ENCODE data around the gene CASQ1. TPM values are rescaled to one million over a fixed set of nuclear protein-coding genes. Genes with fewer than 3 reads are reported as not detected.

The CASQ1 gene
- total RNA-seq, 2 experiments from 2014 or later, result not detected

GRCh38 chr1:160168609-160169369, 21.6 kb upstream of the CASQ1 start:
- peaks cover 8% of the 10 kb centered on the region for H3K27me3 Mint-ChIP-seq
- H3K4me3 Mint-ChIP-seq, result no peak overlapping the region
- ChIA-PET CTCF (interaction anchor here (0.5 to 1.6 kb wide), 8 partner anchors 18 to 1122 kb away, joined by 3 to 6 read pairs (median 4); no protein-coding TSS in a partner anchor), POLR2A (no interaction called here)
- no peak overlapping the region for H3K27ac Mint-ChIP-seq
- H3K9me3 Mint-ChIP-seq (ENCODE audit: low read depth), result no peaks in the 10 kb centered on the region
- intact Hi-C loops (cut with DNase I, micrococcal nuclease), result loop anchor here in 1 of 2 experiments (2.0 kb wide), 1 partner anchor 66 kb away; no protein-coding TSS in a partner anchor
- DNase-seq, result no peak
- no peaks in the 10 kb centered on the region for H3K36me3 Mint-ChIP-seq (ENCODE audit: low read depth)
- H3K4me1 Mint-ChIP-seq, result peaks cover 23% of the 10 kb centered on the region
- no peak for ATAC-seq

GRCh38 chr1:160169553-160170399, 20.6 kb upstream of the CASQ1 start:
- no peak overlapping the region for H3K27ac Mint-ChIP-seq

DNA sequence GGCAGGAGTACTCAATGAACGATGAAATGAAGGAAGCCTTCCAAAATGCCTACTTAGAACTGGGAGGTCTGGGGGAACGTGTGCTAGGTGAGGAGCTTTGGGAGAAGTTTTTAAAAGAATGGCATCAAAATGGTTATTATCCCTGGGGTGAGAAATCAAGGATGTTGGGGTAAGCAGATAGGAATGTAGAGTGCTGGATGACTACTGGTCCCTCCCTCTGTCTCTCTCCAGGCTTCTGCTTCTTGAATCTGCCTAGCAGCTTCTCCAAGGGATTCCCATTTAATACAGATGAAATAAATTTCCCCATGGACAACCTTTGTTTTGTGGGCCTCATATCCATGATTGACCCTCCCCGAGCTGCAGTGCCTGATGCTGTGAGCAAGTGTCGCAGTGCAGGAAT, 19.0 kb upstream of the CASQ1 start:
- intact Hi-C loops (cut with DNase I, micrococcal nuclease), result no loop called here
- Mint-ChIP-seq H3K27ac (no peak overlapping the region), H3K4me3 (no peak overlapping the region), H3K9me3 (ENCODE audit: low read depth) (no peaks in the 10 kb centered on the region), H3K36me3 (ENCODE audit: low read depth) (no peaks in the 10 kb centered on the region), H3K4me1 (peaks cover 22% of the 10 kb centered on the region), H3K27me3 (peaks cover 7% of the 10 kb centered on the region)
- ATAC-seq (no peak), DNase-seq (no peak)
- ChIA-PET POLR2A (no interaction called here), CTCF (interaction anchor here (0.8 to 1.0 kb wide), 2 partner anchors 121 to 210 kb away, joined by 3 read pairs; no protein-coding TSS in a partner anchor)

More at GRCh38 chr1:160169553-160170399, 20.6 kb upstream of the CASQ1 start:
- Mint-ChIP-seq H3K27me3 (peaks cover 8% of the 10 kb centered on the region), H3K36me3 (ENCODE audit: low read depth) (no peaks in the 10 kb centered on the region), H3K4me3 (no peak overlapping the region), H3K9me3 (ENCODE audit: low read depth) (no peaks in the 10 kb centered on the region), H3K4me1 (peaks cover 23% of the 10 kb centered on the region)
- intact Hi-C loops (cut with DNase I, micrococcal nuclease), result loop anchor here in 1 of 2 experiments (2.0 kb wide), 1 partner anchor 67 kb away; no protein-coding TSS in a partner anchor
- POLR2A ChIA-PET, result no interaction called here
- CTCF ChIA-PET, result interaction anchor here (0.7 to 1.6 kb wide), 8 partner anchors 19 to 848 kb away, joined by 3 to 6 read pairs (median 4); no protein-coding TSS in a partner anchor
- peak; percentile 67 for DNase-seq
- peak; percentile 64 for ATAC-seq

- intact Hi-C loops (cut with DNase I, micrococcal nuclease), result no loop called here
Observed at GRCh38 chr1:160171980-160172379, 18.4 kb upstream of the CASQ1 start.

GRCh38 chr1:160177231-160177630, 13.1 kb upstream of the CASQ1 start:
- Mint-ChIP-seq H3K27ac (no peak overlapping the region), H3K36me3 (ENCODE audit: low read depth) (no peaks in the 10 kb centered on the region), H3K4me1 (no peaks in the 10 kb centered on the region), H3K9me3 (ENCODE audit: low read depth) (no peaks in the 10 kb centered on the region), H3K27me3 (peaks cover 13% of the 10 kb centered on the region), H3K4me3 (no peak overlapping the region)
- ATAC-seq, result no peak
- CTCF ChIA-PET, result no interaction called here
- POLR2A ChIA-PET, result no interaction called here
- no peak for DNase-seq
- intact Hi-C loops (cut with DNase I, micrococcal nuclease), result no loop called here

More at GRCh38 chr1:160171980-160172379, 18.4 kb upstream of the CASQ1 start:
- no peaks in the 10 kb centered on the region for H3K9me3 Mint-ChIP-seq (ENCODE audit: low read depth)
- H3K27me3 Mint-ChIP-seq, result peaks cover 4% of the 10 kb centered on the region
- H3K4me1 Mint-ChIP-seq, result peaks cover 19% of the 10 kb centered on the region
- ChIA-PET POLR2A (interaction anchor here (0.5 to 0.6 kb wide), 2 partner anchors 48 to 62 kb away, joined by 3 read pairs; no protein-coding TSS in a partner anchor), CTCF (interaction anchor here (1.0 to 1.3 kb wide), 2 partner anchors 93 to 209 kb away, joined by 3 read pairs; no protein-coding TSS in a partner anchor)
- ATAC-seq (no peak), DNase-seq (no peak)
- no peak overlapping the region for H3K4me3 Mint-ChIP-seq
- H3K27ac Mint-ChIP-seq, result no peak overlapping the region
- H3K36me3 Mint-ChIP-seq (ENCODE audit: low read depth), result no peaks in the 10 kb centered on the region

- DNase-seq (no peak), ATAC-seq (no peak)
- Mint-ChIP-seq H3K4me3 (no peak overlapping the region), H3K36me3 (ENCODE audit: low read depth) (no peaks in the 10 kb centered on the region), H3K4me1 (no peaks in the 10 kb centered on the region), H3K27me3 (peaks cover 13% of the 10 kb centered on the region), H3K27ac (no peak overlapping the region), H3K9me3 (ENCODE audit: low read depth) (no peaks in the 10 kb centered on the region)
- ChIA-PET CTCF (no interaction called here), POLR2A (no interaction called here)
- intact Hi-C loops (cut with DNase I, micrococcal nuclease), result no loop called here
Observed at GRCh38 chr1:160177667-160178066, 12.7 kb upstream of the CASQ1 start.

DNA sequence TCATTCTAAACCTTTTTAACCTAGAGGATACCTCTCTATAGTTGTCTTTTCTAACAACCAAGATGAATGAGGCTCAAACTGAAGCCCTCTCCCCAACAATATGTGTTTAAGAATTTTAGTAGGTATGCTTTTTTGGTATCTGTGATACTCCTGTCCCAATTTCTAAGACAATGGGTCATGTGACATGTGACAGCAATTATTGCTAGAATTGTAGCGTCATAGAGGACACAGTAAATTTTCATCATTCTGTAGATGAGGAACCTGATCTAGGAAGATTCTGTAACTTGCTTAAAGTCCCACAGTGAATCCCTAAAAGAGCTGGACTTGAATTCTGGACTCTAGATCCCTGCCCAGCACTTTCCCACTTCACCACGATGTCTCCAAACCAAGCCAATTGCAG, 11.6 kb upstream of the CASQ1 start:
- Mint-ChIP-seq H3K4me1 (no peaks in the 10 kb centered on the region), H3K4me3 (no peak overlapping the region), H3K36me3 (ENCODE audit: low read depth) (no peaks in the 10 kb centered on the region), H3K27ac (no peak overlapping the region), H3K27me3 (peaks cover 17% of the 10 kb centered on the region), H3K9me3 (ENCODE audit: low read depth) (no peaks in the 10 kb centered on the region)
- DNase-seq, result no peak
- POLR2A ChIA-PET, result no interaction called here
- intact Hi-C loops (cut with DNase I, micrococcal nuclease), result no loop called here
- CTCF ChIA-PET, result no interaction called here
- no peak for ATAC-seq

DNA sequence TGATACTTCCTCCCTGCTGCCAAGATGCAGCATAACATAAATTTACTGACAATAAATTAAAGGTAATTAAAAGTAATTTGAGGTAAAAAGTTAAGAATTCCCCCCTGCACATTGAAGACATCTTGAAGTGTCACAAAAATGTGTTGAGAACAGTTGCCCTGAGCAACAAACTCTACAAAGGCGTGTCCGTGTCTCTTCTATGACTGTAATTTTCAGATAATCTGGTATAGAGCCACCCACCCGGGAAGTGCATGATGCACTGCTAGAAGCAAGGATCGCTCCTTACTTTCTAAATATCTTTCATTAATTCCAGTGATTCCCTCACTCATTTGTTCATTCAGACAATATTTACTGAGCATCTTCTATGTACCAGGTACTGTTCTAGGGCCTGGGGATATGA, 11.0 kb upstream of the CASQ1 start:
- no peaks in the 10 kb centered on the region for H3K36me3 Mint-ChIP-seq (ENCODE audit: low read depth)
- no peaks in the 10 kb centered on the region for H3K4me1 Mint-ChIP-seq
- intact Hi-C loops (cut with DNase I, micrococcal nuclease), result no loop called here
- H3K27ac Mint-ChIP-seq, result no peak overlapping the region
- H3K4me3 Mint-ChIP-seq, result no peak overlapping the region
- DNase-seq (no peak), ATAC-seq (no peak)
- H3K9me3 Mint-ChIP-seq (ENCODE audit: low read depth), result no peaks in the 10 kb centered on the region
- ChIA-PET POLR2A (interaction anchor here (0.6 kb wide), 1 partner anchor 163 kb away, joined by 3 read pairs; no protein-coding TSS in a partner anchor), CTCF (interaction anchor here (1.1 kb wide), 1 partner anchor 94 kb away, joined by 4 read pairs; no protein-coding TSS in a partner anchor)
- H3K27me3 Mint-ChIP-seq, result peaks cover 17% of the 10 kb centered on the region

DNA sequence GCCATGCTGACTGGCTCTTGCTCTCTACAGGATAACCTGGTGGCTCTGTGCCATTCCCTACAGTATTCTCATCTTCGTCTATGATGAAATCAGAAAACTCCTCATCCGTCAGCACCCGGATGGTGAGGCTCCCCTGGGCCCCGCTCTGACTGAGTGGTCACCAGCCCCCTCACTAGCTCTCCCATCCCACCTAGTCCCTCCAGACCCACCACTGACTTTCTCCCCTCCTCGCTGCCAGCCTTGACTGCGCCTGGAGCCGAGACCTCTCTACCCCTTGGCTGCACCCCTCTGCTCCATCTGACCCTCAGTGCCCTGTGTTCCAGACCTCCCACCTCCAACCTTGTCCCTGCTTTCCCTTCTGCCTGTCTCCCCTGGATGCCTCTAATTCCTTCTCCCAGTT, 4.1 kb upstream of the CASQ1 start:
- POLR2A ChIA-PET, result no interaction called here
- CTCF ChIA-PET, result interaction anchor here (0.7 kb wide), 1 partner anchor 125 kb away, joined by 3 read pairs; no protein-coding TSS in a partner anchor
- DNase-seq (no peak), ATAC-seq (no peak)
- H3K4me1 Mint-ChIP-seq, result no peaks in the 10 kb centered on the region
- no peak overlapping the region for H3K27ac Mint-ChIP-seq
- H3K9me3 Mint-ChIP-seq (ENCODE audit: low read depth), result no peaks in the 10 kb centered on the region
- no peak overlapping the region for H3K4me3 Mint-ChIP-seq
- H3K27me3 Mint-ChIP-seq, result peaks cover 10% of the 10 kb centered on the region
- intact Hi-C loops (cut with DNase I, micrococcal nuclease), result no loop called here
- no peaks in the 10 kb centered on the region for H3K36me3 Mint-ChIP-seq (ENCODE audit: low read depth)

DNA sequence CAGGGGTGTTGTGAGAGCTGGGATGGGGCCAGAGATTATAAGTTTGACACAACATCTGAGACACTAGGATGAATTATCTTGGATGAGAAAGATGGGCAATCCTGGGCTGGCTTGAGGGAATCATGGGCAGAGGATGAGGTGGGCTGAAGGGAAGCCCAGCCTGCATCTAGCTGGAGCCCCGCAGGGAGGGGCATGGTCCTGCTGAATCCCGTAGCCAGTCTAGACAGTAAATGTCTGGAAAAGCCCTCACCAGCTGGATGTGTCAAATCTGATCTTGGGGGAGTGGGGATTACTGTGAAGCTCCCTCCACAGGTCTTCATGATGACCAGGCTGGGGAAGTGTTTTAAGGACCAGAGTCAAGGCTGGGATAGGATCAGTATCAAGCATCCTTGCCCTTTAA, 3.6 kb upstream of the CASQ1 start:
- H3K4me3 Mint-ChIP-seq, result no peak overlapping the region
- H3K36me3 Mint-ChIP-seq (ENCODE audit: low read depth), result no peaks in the 10 kb centered on the region
- intact Hi-C loops (cut with DNase I, micrococcal nuclease), result no loop called here
- no peaks in the 10 kb centered on the region for H3K4me1 Mint-ChIP-seq
- ChIA-PET POLR2A (no interaction called here), CTCF (interaction anchor here (0.7 kb wide), 1 partner anchor 124 kb away, joined by 3 read pairs; no protein-coding TSS in a partner anchor)
- no peak for DNase-seq
- H3K27ac Mint-ChIP-seq, result no peak overlapping the region
- no peaks in the 10 kb centered on the region for H3K9me3 Mint-ChIP-seq (ENCODE audit: low read depth)
- ATAC-seq, result no peak
- peaks cover 8% of the 10 kb centered on the region for H3K27me3 Mint-ChIP-seq

DNA sequence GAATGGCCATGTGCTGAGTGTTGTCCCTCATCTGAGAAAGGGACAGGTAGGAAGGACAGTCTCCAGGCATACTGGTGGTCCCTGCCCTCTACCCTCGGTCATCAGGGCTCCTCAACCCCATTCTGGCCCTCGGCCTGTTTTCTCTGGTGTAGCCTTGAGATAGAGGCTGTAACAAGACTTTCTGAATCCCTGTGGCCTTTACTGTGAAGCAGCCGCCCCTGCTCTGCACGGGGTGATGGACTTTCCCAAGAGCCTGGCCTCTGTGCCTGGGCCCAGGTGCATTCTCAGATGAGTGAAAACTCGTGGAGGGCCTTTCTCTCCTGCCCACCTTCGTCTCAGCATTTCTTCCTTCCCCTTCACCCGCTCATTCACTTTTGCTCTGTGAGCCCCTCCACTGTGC, 3.0 kb upstream of the CASQ1 start:
- POLR2A ChIA-PET, result no interaction called here

More for the DNA sequence above, 3.0 kb upstream of the CASQ1 start:
- Mint-ChIP-seq H3K4me3 (no peak overlapping the region), H3K9me3 (ENCODE audit: low read depth) (no peaks in the 10 kb centered on the region), H3K27ac (no peak overlapping the region), H3K4me1 (no peaks in the 10 kb centered on the region), H3K36me3 (ENCODE audit: low read depth) (no peaks in the 10 kb centered on the region), H3K27me3 (peaks cover 4% of the 10 kb centered on the region)
- ATAC-seq (no peak), DNase-seq (no peak)
- intact Hi-C loops (cut with DNase I, micrococcal nuclease), result no loop called here
- CTCF ChIA-PET, result interaction anchor here (1.2 kb wide), 1 partner anchor 108 kb away, joined by 4 read pairs; no protein-coding TSS in a partner anchor
